ENCODE data around the gene ART1.

- TF ChIP-seq, protein P1, sequence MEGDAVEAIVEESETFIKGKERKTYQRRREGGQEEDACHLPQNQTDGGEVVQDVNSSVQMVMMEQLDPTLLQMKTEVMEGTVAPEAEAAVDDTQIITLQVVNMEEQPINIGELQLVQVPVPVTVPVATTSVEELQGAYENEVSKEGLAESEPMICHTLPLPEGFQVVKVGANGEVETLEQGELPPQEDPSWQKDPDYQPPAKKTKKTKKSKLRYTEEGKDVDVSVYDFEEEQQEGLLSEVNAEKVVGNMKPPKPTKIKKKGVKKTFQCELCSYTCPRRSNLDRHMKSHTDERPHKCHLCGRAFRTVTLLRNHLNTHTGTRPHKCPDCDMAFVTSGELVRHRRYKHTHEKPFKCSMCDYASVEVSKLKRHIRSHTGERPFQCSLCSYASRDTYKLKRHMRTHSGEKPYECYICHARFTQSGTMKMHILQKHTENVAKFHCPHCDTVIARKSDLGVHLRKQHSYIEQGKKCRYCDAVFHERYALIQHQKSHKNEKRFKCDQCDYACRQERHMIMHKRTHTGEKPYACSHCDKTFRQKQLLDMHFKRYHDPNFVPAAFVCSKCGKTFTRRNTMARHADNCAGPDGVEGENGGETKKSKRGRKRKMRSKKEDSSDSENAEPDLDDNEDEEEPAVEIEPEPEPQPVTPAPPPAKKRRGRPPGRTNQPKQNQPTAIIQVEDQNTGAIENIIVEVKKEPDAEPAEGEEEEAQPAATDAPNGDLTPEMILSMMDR (IDR thresholded peaks at IDR 0.05; ENCODE audit: low read depth, low read length, poor library complexity, severe bottlenecking), result no peak
- TF ChIP-seq EZH2phosphoT487 (IDR thresholded peaks at IDR 0.05; ENCODE audit: borderline replicate concordance, low read length), result no peak
Observed at GRCh38 chr11:3684819-3685172, 39.9 kb downstream of the ART1 start.

Data from DOHH2 (cell line).